Measurements from ENCODE around the gene CNDP2.

GRCh38 chr18:74505776-74506175 is 9.6 kb downstream of the CNDP2 start:
- TF ChIP-seq POLR2A (IDR thresholded peaks at IDR 0.05) = no peak
- no peak for TF ChIP-seq CTCF (IDR thresholded peaks at IDR 0.05)

All from breast epithelium (tissue), 3 donors.